NCI-H1436 (cell line): ENCODE data around the gene LRCOL1.

Experiments used
- DNase-seq: peaks from one replicate; lab custom pipeline; 2025; lab: John Stamatoyannopoulos, UW

LRCOL1 gene

GRCh38 chr12:132610051-132610759, at the start of gene LRCOL1:
LRCOL1 (minus strand) TSS chr12:132610582; CDS start chr12:132606251, 4,331 bp downstream.
- DNase-seq, result peak; percentile 18

DNA sequence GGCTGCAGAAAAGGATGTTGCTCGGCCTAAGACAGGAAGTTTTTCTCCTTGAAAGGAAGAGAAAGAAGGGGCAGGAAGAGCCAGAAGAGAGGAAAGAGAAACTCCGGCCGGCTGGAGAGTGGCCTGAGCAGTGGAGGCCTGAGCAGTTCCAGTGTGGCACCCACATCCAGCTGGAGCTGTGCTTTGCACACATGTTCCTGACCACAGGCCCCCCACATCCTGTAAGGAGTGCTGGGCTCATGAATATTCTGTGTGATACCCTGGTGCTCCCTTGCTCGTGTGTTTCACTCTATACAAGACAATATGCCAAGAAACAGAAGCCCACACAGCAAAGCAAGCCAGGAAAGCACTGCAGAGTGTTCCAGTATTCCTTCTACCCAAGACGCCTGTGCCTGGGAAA, 49.7 kb upstream of the LRCOL1 start:
- DNase-seq, result no peak

DNA sequence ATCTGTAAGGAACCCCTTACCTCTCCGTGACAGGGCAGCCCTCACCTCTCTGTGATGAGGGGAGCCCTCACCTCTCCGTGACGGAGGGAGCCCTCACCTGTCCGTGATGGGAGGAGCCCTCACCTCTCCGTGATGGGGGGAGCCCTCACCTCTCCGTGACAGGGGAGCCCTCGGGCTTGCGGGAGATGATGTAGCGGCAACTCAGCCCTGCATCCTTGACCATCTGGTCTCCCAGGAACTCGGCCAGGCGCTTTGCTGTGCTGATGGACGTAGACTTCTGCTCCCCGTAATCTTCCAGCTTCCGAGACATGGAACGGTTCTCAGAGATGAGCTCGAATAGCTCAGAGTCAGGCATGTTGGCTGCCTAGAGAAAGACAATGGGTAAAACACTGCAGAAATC, 48.8 kb upstream of the LRCOL1 start:
- no peak for DNase-seq

DNA sequence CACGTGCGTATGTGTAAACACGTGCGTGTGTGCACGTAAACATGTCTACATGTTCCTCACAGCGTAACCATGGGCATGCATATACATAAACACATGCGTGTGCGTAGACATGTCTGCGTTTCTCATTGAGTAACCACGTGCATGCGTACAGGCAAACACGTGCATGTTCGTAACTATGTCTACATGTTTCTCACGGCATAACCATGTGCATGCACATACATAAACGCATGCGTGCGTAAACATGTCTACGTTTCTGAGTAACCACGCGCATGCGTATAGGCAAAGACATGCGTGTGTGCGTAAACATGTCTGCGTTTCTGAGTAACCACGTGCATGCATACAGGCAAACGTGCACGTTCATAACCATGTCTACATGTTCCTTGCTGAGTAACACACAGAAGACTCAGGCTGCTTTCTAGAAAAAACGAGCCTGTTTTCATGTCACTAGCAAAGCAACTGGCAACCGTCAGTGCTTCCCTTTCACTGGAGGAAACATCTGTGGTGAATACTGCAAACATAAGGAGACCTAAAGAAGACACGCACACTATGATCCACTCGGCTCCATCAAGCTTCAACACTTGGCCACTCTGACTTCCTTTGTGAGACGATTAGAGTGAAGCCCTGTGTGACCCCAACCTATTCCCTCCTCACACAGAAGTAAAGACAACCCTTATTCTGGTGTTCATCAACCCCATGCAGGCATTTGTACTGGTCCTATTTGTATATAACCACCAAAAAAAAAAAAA, 47.9 kb upstream of the LRCOL1 start:
- no peak for DNase-seq

DNA sequence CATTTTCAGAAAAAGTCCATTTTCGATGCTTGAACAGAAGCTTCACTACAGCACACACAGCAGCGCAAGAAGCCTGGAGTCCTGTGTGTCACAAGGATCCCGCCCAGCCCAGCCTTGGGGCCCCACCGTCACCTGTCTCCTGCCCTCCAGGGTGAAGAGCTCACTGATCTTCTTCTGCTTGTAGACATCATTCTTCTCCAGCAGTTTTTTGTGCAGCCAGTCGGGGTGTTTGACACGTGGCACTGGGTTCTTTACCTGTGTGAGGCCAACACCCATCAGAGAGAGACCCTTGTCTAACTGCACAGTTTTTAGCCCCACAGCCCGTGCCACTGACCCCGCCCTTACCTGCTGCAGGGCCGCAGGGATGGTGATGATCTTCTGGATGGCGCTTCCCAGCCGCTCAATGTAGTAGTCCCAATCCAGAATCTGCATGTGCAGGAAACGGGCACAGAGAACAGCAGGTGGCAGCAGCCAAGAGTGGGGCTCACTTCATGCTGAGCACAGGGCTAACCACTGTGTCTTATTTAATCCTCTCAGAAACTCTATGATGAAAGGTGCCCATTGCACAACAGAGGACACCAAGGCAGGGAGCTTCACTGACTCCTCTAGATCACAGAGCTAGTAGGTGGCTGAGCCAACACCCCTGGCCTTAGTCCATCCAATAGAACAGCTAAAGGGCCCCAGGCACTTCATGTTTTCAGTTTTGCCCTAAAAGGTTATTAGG, 46.8 kb upstream of the LRCOL1 start:
- DNase-seq, result no peak

- DNase-seq, result no peak
Measured at GRCh38 chr12:132653567-132654290, 43.3 kb upstream of the LRCOL1 start.

GRCh38 chr12:132651444-132652100, 41.2 kb upstream of the LRCOL1 start:
- DNase-seq, result no peak

DNA sequence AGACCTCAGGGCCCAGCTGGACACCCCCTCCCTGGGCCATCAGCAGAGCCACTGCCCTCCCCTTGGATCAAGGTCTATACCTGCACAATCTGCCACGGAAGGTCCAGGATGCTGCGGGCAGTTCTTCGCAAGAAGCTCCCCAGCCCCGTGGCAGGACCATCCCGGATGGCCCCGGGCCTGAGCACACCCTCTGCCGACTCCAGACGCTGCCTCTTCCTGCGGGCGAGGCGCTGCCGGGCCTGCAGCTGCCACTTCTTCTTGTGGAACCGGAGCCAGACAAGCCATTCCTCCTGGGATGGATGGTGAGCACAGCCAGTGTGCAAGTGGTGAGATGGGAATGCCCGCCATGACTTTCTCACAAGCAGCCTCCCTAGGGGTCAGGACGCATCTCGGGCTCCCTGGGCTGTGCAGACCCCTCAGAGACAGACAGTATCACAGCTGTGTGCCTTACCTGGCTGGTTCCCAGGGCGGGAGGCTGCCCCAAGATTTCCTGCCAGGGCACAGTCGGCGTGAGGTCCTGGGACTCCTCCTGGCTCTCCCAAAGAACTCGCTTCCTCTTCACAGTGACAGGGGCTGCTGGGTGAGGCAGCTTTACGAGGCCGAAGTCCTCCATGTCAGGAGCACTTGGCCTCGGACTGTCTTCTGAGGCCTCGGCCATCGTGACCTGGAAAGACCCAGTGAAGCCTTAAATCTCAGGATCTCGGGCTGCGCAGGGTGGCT, 39.0 kb upstream of the LRCOL1 start:
- DNase-seq, result no peak

DNA sequence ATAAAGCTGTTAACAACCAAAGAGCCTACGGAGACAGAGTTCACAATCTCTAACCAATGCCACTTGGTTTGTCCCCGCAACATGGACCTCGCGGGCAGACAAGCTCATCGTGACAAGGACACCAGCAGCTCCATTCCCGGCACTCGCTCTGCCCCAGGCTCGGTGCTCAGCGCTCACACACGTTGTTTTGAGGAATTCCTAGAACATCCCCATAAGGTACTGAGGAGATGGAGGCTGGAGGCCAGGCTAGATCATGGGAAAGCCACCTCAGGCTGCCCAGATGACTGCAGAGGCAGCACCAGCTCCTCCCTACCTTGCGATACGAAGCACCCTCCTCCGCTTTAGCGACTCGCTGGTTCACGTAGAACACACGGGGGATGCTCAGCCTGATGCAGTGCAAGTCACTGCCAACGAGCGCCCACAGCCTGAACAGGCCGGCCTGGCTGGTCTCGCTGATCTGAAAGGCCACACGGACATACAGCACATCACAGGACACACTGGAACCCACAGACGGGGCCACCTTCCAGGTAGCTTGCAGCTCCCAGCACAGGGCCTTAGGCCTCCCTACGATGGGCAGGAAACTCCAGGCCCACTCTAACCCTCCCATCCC, 38.3 kb upstream of the LRCOL1 start:
- DNase-seq, result no peak

- DNase-seq, result no peak
Measured at GRCh38 chr12:132647858-132648257, 37.5 kb upstream of the LRCOL1 start.

DNA sequence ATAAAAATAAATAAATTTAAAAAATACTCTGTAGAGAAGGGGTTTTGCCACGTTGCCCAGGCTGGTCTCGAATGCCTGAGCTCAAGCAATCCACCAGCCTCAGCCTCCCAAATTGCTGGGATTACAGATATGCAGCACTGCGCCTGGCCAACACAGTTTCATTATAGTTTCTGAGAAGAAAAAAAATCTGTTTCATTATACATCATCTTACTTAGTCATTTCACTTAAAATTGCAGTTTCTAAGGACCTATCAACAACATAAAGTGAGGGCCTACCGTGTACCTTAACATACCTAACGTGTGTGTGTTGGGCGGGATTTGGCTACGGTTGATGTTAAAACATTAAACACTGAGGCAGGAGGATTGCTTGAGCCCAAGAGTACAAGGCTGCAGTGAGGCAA, 36.5 kb upstream of the LRCOL1 start:
- DNase-seq, result no peak

DNA sequence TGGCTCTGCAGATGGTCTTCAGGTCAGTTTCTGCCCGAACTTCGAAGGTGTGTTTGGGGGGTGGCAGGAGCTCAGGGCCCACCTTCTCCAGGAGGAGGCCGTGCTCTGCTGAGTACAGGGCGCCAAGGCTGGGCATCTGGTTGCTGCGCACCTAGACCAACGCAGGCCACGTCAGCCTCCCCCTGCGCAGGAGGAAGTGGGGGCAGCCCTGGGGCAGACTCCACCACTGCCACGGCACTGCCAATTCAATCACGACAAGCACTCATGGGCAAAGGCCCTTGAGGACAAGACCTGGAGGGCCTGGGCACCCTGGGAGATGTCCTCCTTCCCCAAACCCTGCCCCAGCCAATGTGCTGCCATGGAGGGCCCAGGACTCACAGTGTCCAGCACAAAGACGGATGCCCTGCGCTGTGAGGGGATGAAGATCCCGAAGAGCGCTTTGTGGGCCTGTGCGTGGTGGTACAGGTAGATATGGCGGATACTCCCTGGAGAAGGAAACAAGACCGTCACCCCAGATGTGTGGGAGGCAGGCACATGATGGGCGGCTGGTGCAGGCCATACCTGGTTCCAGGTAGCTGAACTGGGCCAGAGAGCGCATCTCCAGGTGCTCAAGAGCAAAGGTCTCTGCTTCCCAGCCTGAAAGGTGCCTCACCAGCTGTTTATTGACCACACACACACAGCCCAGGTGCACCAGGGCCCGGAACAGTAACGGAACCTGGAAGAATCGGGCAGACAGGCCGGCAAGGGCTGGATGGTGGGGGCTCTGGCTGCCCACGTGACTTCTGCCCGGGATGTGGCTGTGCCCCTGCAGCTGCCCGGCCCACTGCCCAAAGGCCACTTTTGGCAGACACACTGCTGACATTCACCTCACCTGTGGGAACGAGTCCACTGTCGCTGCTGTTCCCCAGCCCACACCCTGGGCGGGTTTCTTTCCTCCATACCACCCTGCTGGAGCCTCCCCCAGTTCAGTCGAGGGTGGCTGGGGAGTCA, 32.8 kb upstream of the LRCOL1 start:
- DNase-seq, result no peak

DNA sequence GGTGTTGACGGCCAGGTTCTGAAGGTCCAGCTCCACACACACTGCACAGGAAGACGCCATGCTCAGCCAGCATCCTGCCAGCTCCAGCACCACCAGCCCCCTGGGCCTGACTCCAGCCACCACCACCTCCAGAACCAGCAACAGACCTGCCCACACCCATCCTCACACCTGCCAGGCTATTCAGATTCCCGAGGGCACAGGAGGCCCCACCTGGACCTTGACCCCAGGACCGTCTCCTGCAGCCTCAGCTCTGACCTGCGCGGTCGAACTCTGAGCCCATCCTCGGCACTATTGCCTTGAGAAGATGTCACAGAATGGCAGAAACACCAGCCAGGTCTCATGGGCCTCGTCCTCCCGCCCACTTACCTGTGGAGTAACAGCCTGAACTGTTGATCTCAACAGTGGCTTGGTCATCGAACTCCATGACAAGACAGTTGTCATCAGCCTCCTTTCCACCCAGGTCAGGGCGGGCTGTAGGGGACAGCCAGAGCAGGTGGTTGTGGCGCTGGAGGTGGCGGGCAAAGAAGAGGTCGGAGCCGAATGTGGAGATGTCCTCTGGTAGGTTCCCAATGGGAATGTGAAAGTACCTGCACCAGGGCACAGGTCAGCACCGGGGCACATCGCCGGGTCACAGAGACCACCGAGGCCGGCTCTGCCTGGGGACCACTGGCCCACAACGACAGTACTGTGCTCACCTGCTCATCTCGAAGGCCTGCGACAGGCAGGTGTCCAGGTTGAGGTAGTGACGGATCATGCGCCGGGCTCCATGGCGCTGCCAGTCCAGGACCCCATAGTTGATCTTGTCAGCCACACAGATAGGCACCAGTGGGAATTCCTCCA, 31.6 kb upstream of the LRCOL1 start:
- no peak for DNase-seq

- DNase-seq, result no peak
Measured at GRCh38 chr12:132640936-132641335, 30.6 kb upstream of the LRCOL1 start.

- no peak for DNase-seq
Measured at GRCh38 chr12:132639956-132640520, 29.7 kb upstream of the LRCOL1 start.

GRCh38 chr12:132638541-132639408, 28.4 kb upstream of the LRCOL1 start:
- DNase-seq, result no peak

GRCh38 chr12:132637811-132638210, 27.4 kb upstream of the LRCOL1 start:
- no peak for DNase-seq
